Neural cell (in vitro differentiated cells): ENCODE measurements around the gene PLEKHF1.

Experiments
- CTCF ChIP-seq: fragments of 450-650 bp; IDR thresholded peaks from 2 replicates; pipeline ENCODE4 v1.5.1; 2014; ENCODE audit warnings: antibody characterized with exemption, mild to moderate bottlenecking, moderate library complexity; ENCODE audit not compliant: poor library complexity, severe bottlenecking
- EP300 ChIP-seq: fragments of 450-650 bp; conservative IDR thresholded peaks from 2 replicates; pipeline ENCODE4 v1.6.1; 2014; ENCODE audit warnings: antibody characterized with exemption, mild to moderate bottlenecking, moderate library complexity; ENCODE audit not compliant: poor library complexity, severe bottlenecking
- EZH2 ChIP-seq: fragments of 200-600, 300-800 bp; shearing (Covaris generic), sonication (generic); IDR thresholded peaks from 2 replicates; pipeline ENCODE4 v1.6.1; 2014; ENCODE audit warnings: antibody characterized with exemption, low read length, borderline replicate concordance, mild to moderate bottlenecking; ENCODE audit not compliant: insufficient read depth, poor library complexity, severe bottlenecking
- MXI1 ChIP-seq: fragments of 450-650 bp; conservative IDR thresholded peaks from 2 replicates; pipeline ENCODE4 v1.6.1; 2014; ENCODE audit warnings: antibody characterized with exemption, mild to moderate bottlenecking; ENCODE audit not compliant: poor library complexity, severe bottlenecking
- POLR2AphosphoS5 ChIP-seq: IDR thresholded peaks from 2 replicates; pipeline ENCODE4 v1.6.1; 2012
- RAD21 ChIP-seq: fragments of 450-650 bp; conservative IDR thresholded peaks from 2 replicates; pipeline ENCODE4 v1.6.1; 2014; ENCODE audit warnings: antibody characterized with exemption, mild to moderate bottlenecking, moderate library complexity
- REST ChIP-seq: IDR thresholded peaks from 2 replicates; pipeline ENCODE4 v1.6.1; 2012; ENCODE audit warnings: borderline replicate concordance
- SMC3 ChIP-seq: fragments of 450-650 bp; conservative IDR thresholded peaks from 2 replicates; pipeline ENCODE4 v1.6.1; 2014; ENCODE audit warnings: antibody characterized with exemption, mild to moderate bottlenecking, moderate library complexity; ENCODE audit not compliant: poor library complexity
- TAF1 ChIP-seq: IDR thresholded peaks from 2 replicates; pipeline ENCODE4 v1.6.1; 2012; ENCODE audit warnings: low read depth

- TF ChIP-seq CTCF (no peak), EZH2 (no peak), EP300 (no peak), TAF1 (no peak), POLR2AphosphoS5 (no peak), REST (no peak), SMC3 (no peak), RAD21 (no peak), MXI1 (no peak)
Measured at GRCh38 chr19:29711584-29712132, 46.4 kb downstream of the PLEKHF1 start.
